C4-2B (cell line): ENCODE results near the gene CA12.

Experiments
- H3K27ac ChIP-seq: fragments of 450-650 bp; 2 replicates; pipeline ENCODE4 v1.5.1; 2017
- ZFX ChIP-seq: fragments of 450-650 bp; IDR thresholded peaks from 2 replicates; pipeline ENCODE4 v1.6.1; 2017
- TF ChIP-seq, protein P1 (sequence below): fragments of 450-650 bp; conservative IDR thresholded peaks from 2 replicates; pipeline ENCODE4 v1.5.1; 2017; ENCODE audit warnings: mild to moderate bottlenecking

The CA12 gene

DNA sequence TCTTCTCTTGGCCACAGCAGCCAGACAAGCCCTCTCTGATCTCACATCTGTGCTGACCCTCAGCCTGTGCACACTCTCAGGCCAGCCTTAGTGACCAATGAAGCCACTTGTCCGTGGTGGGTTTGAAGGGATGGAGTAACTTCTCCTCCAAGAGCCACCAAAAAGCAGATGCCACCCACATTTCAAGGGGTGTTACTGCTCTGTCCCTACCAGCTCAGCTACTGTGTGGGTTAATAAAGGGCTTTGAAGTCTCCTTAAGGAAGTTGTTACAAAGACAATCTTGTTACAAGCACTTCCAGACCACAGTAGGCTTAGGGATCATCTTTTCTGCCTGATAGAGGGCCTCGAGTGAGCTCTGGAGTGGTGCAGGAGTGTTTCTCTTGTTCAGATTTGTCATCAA, 3.3 kb upstream of the CA12 start:
- no peak overlapping the region for H3K27ac ChIP-seq
- TF ChIP-seq, protein P1, sequence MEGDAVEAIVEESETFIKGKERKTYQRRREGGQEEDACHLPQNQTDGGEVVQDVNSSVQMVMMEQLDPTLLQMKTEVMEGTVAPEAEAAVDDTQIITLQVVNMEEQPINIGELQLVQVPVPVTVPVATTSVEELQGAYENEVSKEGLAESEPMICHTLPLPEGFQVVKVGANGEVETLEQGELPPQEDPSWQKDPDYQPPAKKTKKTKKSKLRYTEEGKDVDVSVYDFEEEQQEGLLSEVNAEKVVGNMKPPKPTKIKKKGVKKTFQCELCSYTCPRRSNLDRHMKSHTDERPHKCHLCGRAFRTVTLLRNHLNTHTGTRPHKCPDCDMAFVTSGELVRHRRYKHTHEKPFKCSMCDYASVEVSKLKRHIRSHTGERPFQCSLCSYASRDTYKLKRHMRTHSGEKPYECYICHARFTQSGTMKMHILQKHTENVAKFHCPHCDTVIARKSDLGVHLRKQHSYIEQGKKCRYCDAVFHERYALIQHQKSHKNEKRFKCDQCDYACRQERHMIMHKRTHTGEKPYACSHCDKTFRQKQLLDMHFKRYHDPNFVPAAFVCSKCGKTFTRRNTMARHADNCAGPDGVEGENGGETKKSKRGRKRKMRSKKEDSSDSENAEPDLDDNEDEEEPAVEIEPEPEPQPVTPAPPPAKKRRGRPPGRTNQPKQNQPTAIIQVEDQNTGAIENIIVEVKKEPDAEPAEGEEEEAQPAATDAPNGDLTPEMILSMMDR = no peak
- TF ChIP-seq ZFX = no peak

DNA sequence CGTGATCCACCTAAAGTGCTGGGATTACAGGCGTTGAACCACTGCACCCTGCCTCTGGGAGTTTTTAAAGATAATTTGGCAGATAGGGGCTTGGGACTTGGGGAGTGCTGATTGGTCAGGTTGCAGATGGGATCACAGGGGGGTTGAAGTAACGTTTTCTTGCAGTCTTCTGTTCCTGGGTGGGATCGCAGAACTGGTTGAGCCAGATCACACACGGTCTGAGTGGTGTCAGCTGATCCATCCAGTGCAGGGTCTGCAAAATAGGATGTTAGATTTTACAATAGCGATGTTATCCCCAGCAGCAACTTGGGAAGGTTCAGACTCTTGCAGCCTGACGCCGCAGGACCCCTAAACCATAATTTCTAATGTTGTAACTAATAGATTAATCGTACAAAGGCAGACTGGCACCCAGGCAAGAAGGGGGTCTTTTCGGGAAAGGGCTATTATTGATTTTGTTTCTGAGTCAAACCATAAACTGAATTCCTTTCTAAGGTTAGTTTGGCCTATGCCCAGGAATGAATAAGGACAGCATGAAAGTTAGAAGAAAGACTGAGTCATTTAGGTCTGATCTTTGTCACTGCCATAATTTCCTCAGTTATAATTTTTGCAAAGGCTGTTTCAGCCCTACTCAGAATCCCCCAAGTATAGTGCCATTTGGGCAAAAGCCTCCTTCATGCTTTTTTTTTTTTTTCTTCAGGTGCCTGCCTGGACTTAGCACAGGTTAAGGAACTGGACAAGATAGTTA, 1.5 kb upstream of the CA12 start:
- TF ChIP-seq ZFX = no peak
- TF ChIP-seq, protein P1 = no peak
- H3K27ac ChIP-seq = no peak overlapping the region

DNA sequence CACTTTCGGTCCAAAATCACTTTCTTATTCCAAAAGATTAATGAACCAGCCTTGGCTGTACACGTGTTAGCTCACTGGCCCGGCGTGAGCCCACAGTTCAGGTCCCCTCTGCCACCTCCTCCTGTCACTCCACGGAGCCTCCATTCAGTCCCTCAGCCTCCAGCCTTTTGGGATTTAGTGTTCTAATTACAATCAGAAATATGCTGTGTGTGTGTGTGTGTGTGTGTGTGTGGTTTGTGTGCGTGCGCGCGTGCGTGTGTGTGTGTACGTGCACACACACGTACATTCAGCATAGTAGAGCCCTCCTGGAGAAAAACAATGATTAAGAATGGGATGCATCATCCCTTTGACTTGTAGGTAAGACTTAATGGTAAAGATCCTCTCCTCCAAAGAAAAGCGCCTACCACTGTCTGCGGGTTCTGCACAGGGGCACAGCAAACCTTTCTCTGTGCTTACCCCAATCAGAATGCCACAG, 801 bp downstream of the CA12 start:
- H3K27ac ChIP-seq = peak overlapping the region; percentile 64
- no peak for TF ChIP-seq ZFX
- TF ChIP-seq, protein P1 = no peak

DNA sequence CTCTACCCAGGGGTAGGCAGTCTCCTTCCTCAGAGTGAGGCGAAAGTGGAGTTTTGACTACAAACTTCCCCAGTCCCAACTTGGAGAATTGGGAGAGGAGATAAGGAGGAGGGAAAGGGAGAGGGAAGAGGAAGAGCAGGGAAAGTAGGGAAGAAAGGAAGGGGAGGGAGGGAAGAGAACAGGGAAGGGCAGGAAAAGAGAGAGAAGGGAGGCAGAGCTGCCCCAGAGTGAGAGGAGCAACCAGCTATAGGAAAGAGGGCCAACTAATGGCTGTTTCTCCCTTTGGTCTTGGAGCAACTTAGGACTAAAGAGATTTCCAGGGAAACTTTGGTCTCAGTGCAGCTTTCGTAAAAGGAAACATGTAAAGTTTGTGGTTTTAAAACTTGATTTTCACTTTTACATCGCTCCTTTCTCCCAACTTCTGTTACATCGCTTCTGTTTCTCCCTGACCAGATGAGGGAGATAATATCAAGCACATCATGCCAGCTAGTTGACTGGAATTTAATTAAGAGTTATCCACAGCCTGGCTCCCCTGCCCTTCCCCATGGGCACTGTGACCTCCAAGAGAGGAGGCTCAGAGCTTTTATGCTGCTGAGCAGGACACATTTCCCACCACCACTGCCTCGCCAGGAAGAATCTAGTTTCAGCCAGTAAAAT, 1.4 kb downstream of the CA12 start:
- TF ChIP-seq, protein P1 = no peak
- no peak for TF ChIP-seq ZFX
- peak overlapping the region; percentile 64 for H3K27ac ChIP-seq

DNA sequence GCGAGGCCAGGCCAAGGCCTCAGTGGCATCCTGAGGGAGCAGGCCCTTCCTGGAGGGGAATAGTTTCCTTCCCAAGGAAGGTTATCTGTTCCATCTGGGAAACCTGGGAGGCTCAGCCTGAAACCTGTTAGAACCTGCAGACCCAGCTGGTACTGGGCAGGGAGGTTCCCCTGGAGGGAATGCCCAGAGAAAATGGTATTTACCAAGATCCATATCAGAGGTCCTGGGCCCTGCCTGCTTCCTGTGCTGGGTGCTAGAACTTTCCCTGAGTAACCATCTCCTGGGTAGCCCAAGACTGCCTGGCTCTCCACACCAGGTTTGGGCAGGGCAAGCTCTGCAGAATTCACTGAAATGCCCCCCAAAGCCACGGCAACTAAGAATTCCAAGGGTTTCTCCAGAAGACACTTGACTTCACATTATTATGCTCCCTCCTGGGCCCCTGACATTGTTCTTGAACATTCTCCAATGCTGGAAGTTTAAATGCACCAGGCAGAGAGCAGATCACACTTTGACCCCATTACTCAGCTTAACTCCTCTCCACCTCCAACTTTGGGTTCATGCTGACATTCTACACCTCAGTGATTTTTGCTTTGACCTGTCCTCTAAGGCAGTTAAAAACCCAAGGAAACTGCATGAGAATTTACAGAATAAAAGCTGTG, 2.0 kb downstream of the CA12 start:
- 0 out of 2 replicates have a peak, but pooled peaks have one; percentile 30 for TF ChIP-seq ZFX
- TF ChIP-seq, protein P1 = no peak
- H3K27ac ChIP-seq = peak overlapping the region; percentile 64

DNA sequence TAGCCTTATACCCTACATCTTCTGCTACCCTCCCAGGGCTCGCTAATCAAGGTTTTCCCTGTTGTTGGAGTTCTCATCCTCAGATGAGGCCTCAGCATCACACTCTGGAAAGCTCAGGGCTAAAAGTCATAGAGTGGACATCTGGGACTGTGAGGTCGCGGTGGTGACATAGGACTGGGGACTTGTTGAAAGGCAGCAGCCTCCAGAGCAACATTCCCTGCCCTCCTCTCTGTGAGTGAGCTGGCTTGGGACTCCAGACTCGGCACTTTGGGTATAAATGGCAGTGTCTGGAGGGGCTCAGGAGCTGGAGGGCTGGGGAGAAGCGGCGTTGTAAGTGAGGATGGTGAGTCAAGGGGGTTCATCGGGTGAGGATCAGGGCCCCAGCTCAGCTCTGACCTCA, 2.7 kb downstream of the CA12 start:
- TF ChIP-seq, protein P1 = no peak
- TF ChIP-seq ZFX = no peak
- peak overlapping the region; percentile 64 for H3K27ac ChIP-seq
